OCI-LY3 (cell line): ENCODE measurements around the gene RNF123.

Experiments
- CTCF ChIP-seq: fragments of 200-600, 300-600 bp; sonication (generic); IDR thresholded peaks from 2 replicates; pipeline ENCODE4 v1.5.1; 2014; ENCODE audit warnings: antibody characterized with exemption, low read length, low read depth
- EZH2phosphoT487 ChIP-seq: fragments of 200-600 bp; shearing (Covaris generic); IDR thresholded peaks from 2 replicates; pipeline ENCODE4 v1.6.1; 2018; ENCODE audit warnings: antibody characterized with exemption, mixed run types, low read depth

GRCh38 chr3:49657208-49657915 is 32.0 kb upstream of the RNF123 start:
- TF ChIP-seq CTCF (no peak), EZH2phosphoT487 (no peak)
